HepG2 (cell line): ENCODE measurements around the gene AQP7. TPM values are rescaled to one million over a fixed set of nuclear protein-coding genes. Genes with fewer than 3 reads are reported as not detected.

Experiments
- EP300 ChIP-seq, 3 experiments: sonication (generic) in 1 of 3; formaldehyde crosslinking in 1 of 3; IDR thresholded peaks; 2 replicates each; pipeline versions ENCODE4 v1.5.1 to v1.6.1; 2011 to 2020; ENCODE audit warnings: low read depth in 2 of 3, low read length in 2 of 3, borderline replicate concordance in 1 of 3, improper control_type of control experiment in 1 of 3, mild to moderate bottlenecking in 1 of 3, missing genetic modification reagents in 1 of 3, moderate library complexity in 1 of 3
- FOXK2 ChIP-seq: fragments of 450-650 bp; IDR thresholded peaks from 2 replicates; pipeline ENCODE4 v1.6.1; 2016
- GFI1 ChIP-seq: sonication (generic); formaldehyde crosslinking; IDR thresholded peaks from 2 replicates; pipeline ENCODE4 v1.5.0; 2020; ENCODE audit warnings: missing genetic modification reagents, mild to moderate bottlenecking, borderline replicate concordance
- HNF4G ChIP-seq, 2 experiments: sonication (generic) in 1 of 2; formaldehyde crosslinking in 1 of 2; IDR thresholded peaks; 2 replicates each; pipeline versions ENCODE4 v1.4.0 to v1.6.1; 2011 to 2020; ENCODE audit warnings: borderline replicate concordance in 2 of 2, low read depth in 2 of 2, mild to moderate bottlenecking in 2 of 2, low read length in 1 of 2, missing genetic modification reagents in 1 of 2, moderate library complexity in 1 of 2
- KLF9 ChIP-seq: IDR thresholded peaks from 2 replicates; pipeline ENCODE4 v1.6.1; 2016; ENCODE audit warnings: low read depth
- MAX ChIP-seq: IDR thresholded peaks from 2 replicates; pipeline ENCODE4 v1.6.1; 2012; ENCODE audit warnings: inconsistent platforms
- MTERF4 ChIP-seq: sonication (generic); formaldehyde crosslinking; IDR thresholded peaks from 2 replicates; pipeline ENCODE4 v1.8.0; 2023; ENCODE audit warnings: mild to moderate bottlenecking, missing genetic modification reagents
- SAP130 ChIP-seq: IDR thresholded peaks from 2 replicates; pipeline ENCODE4 v1.6.1; 2016; ENCODE audit warnings: low read depth
- SP140L ChIP-seq: sonication (generic); formaldehyde crosslinking; IDR thresholded peaks from 2 replicates; pipeline ENCODE4 v1.4.0; 2020; ENCODE audit warnings: missing genetic modification reagents, borderline replicate concordance
- ZBTB43 ChIP-seq: sonication (generic); formaldehyde crosslinking; conservative IDR thresholded peaks from 2 replicates; pipeline ENCODE4 v1.4.0; 2020; ENCODE audit warnings: missing genetic modification reagents
- ZBTB7A ChIP-seq: sonication (generic); formaldehyde crosslinking; IDR thresholded peaks from 2 replicates; pipeline ENCODE4 v1.8.0; 2022; ENCODE audit warnings: mild to moderate bottlenecking, missing genetic modification reagents
- ZNF18 ChIP-seq: sonication (generic); formaldehyde crosslinking; IDR thresholded peaks from 2 replicates; pipeline ENCODE4 v1.8.0; 2022; ENCODE audit warnings: mild to moderate bottlenecking, missing genetic modification reagents; ENCODE audit not compliant: insufficient replicate concordance
- ZNF326 ChIP-seq: sonication (generic); formaldehyde crosslinking; IDR thresholded peaks from 2 replicates; pipeline ENCODE4 v1.4.0; 2020; ENCODE audit warnings: missing genetic modification reagents, borderline replicate concordance
- ZNF761 ChIP-seq: sonication (generic); formaldehyde crosslinking; conservative IDR thresholded peaks from 2 replicates; pipeline ENCODE4 v1.4.0; 2020; ENCODE audit warnings: mild to moderate bottlenecking, missing genetic modification reagents
- ZSCAN5A ChIP-seq: sonication (generic); formaldehyde crosslinking; IDR thresholded peaks from 2 replicates; pipeline ENCODE4 v1.8.0; 2022; ENCODE audit warnings: mild to moderate bottlenecking, missing genetic modification reagents, borderline replicate concordance
- polyA plus RNA-seq, 8 experiments: library from polyadenylated mRNA; depleted of rRNA in 3 of 8; stranded (reverse) in 7 of 8; unstranded in 1 of 8; fragments of >200 nt; fragmentation: Illumina TruSeq in 4 of 8; extraction: Trizol in 4 of 8; gene quantifications; 2 replicates each; pipeline versions ENCODE4 v1.2.1 to v1.2.3, GENCODE V29; 2011 to 2016; ENCODE audit warnings: low read depth in 4 of 8, missing spikeins in 1 of 8, mixed read lengths in 1 of 8; ENCODE audit not compliant: insufficient read depth in 1 of 8
- total RNA-seq, 5 experiments: library from RNA; depleted of rRNA; stranded (reverse); fragments of >200 nt; fragmentation: Illumina TruSeq; extraction: Trizol; gene quantifications; 2 replicates each; pipeline ENCODE4 v1.2.3, GENCODE V29; 2016; ENCODE audit warnings: low read depth in 1 of 5
- TF ChIP-seq, protein P1 (sequence below): IDR thresholded peaks from 2 replicates; pipeline ENCODE4 v1.6.1; 2012; ENCODE audit warnings: low read length, improper control_type of control experiment
- TF ChIP-seq, protein P2 (sequence below): sonication (generic); formaldehyde crosslinking; IDR thresholded peaks from 2 replicates; pipeline ENCODE4 v1.4.0; 2020; ENCODE audit warnings: missing genetic modification reagents

AQP7 gene
- total and polyA plus RNA-seq, 2 of the 13 experiments (the other 11 are each of a cell fraction or from before 2014, with no cell fraction given): 1.9 to 2.1 TPM

DNA sequence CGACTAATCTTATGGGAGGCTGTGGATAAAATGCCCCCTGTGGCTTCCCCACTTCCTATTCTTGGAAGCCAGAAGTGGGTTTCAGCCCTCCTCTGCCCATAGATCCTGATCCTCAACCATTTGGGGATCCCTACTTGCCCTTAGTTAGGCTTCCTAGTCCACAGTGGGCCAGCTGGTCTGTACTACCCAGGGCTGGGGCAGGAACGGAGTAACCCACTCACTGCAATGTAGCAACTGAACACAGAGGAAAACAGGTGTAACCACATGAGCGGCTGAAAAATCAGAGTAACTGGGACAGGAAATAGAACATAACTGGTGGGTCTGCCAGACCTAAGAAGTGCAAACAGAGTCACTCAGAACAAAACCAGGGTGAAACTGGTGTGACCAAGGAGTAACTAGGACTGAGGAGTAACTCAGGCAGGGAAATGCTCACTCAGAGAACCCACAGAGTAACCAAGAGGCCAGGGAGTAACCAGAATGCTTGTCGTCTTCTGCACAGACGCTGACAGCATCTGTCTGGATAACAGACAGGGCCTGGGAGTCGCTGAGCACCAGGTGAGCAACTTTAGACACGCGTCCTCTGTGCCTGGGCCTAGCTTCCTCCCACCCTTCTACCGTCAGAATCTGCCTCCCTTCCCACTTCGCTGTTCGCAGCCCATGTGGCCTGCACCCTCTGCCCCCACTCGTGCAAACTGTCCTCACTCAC is 44.0 kb upstream of the AQP7 start (continued):
- TF ChIP-seq ZBTB7A (no peak), KLF9 (CRISPR knock-in tag) (no peak), EP300 (IDR thresholded peaks at IDR 0.05; ENCODE audit: low read depth in 2 of 2, low read length in 2 of 2) (no peak), EP300 (CRISPR knock-in tag; IDR thresholded peaks at IDR 0.05; ENCODE audit: borderline replicate concordance) (no peak), HNF4G (IDR thresholded peaks at IDR 0.05; ENCODE audit: borderline replicate concordance, low read depth, low read length) (peak; percentile 9; the same call in 1 of the 2 replicates), HNF4G (CRISPR knock-in tag; IDR thresholded peaks at IDR 0.05; ENCODE audit: borderline replicate concordance, low read depth) (no peak), ZNF761 (CRISPR knock-in tag) (no peak), ZBTB43 (CRISPR knock-in tag) (no peak), MTERF4 (CRISPR knock-in tag) (0 out of 2 replicates have a peak, but pooled peaks have one; percentile 34), ZNF18 (CRISPR knock-in tag) (no peak), SAP130 (CRISPR knock-in tag) (no peak), ZNF326 (CRISPR knock-in tag) (no peak), MAX (peak; percentile 65), FOXK2 (no peak), ZSCAN5A (CRISPR knock-in tag) (no peak), GFI1 (no peak), SP140L (CRISPR knock-in tag) (no peak)
- TF ChIP-seq, protein P1, sequence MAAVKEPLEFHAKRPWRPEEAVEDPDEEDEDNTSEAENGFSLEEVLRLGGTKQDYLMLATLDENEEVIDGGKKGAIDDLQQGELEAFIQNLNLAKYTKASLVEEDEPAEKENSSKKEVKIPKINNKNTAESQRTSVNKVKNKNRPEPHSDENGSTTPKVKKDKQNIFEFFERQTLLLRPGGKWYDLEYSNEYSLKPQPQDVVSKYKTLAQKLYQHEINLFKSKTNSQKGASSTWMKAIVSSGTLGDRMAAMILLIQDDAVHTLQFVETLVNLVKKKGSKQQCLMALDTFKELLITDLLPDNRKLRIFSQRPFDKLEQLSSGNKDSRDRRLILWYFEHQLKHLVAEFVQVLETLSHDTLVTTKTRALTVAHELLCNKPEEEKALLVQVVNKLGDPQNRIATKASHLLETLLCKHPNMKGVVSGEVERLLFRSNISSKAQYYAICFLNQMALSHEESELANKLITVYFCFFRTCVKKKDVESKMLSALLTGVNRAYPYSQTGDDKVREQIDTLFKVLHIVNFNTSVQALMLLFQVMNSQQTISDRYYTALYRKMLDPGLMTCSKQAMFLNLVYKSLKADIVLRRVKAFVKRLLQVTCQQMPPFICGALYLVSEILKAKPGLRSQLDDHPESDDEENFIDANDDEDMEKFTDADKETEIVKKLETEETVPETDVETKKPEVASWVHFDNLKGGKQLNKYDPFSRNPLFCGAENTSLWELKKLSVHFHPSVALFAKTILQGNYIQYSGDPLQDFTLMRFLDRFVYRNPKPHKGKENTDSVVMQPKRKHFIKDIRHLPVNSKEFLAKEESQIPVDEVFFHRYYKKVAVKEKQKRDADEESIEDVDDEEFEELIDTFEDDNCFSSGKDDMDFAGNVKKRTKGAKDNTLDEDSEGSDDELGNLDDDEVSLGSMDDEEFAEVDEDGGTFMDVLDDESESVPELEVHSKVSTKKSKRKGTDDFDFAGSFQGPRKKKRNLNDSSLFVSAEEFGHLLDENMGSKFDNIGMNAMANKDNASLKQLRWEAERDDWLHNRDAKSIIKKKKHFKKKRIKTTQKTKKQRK: no peak
- TF ChIP-seq, protein P2, sequence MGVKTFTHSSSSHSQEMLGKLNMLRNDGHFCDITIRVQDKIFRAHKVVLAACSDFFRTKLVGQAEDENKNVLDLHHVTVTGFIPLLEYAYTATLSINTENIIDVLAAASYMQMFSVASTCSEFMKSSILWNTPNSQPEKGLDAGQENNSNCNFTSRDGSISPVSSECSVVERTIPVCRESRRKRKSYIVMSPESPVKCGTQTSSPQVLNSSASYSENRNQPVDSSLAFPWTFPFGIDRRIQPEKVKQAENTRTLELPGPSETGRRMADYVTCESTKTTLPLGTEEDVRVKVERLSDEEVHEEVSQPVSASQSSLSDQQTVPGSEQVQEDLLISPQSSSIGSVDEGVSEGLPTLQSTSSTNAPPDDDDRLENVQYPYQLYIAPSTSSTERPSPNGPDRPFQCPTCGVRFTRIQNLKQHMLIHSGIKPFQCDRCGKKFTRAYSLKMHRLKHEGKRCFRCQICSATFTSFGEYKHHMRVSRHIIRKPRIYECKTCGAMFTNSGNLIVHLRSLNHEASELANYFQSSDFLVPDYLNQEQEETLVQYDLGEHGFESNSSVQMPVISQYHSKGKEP (CRISPR knock-in tag): no peak
